OCI-LY3 (cell line): Measurements from ENCODE around the gene CD151.

Source experiments
- H2AFZ ChIP-seq: fragments of 200-600, 300-600 bp; shearing (Covaris generic); 2 replicates; pipeline ENCODE4 v1.6.0; 2014; ENCODE audit warnings: antibody characterized with exemption, low read depth, low read length
- H3K27ac ChIP-seq: fragments of 200-600, 300-600 bp; sonication (generic); 2 replicates; pipeline ENCODE4 v1.5.1; 2014; ENCODE audit warnings: mild to moderate bottlenecking, low read length, moderate library complexity, mixed read lengths
- H3K27me3 ChIP-seq: fragments of 200-600, 300-600 bp; sonication (generic); 2 replicates; pipeline ENCODE4 v1.6.1; 2014; ENCODE audit warnings: low read depth, low read length, mixed read lengths
- H3K36me3 ChIP-seq: fragments of 200-600, 300-600 bp; sonication (generic); replicated peaks from 2 replicates; pipeline ENCODE3; 2014; ENCODE audit warnings: low read depth, low read length, mixed read lengths
- H3K4me1 ChIP-seq: fragments of 300-600, 200-600 bp; sonication (generic); 2 replicates; pipeline ENCODE4 v1.6.1; 2014; ENCODE audit warnings: low read length, mixed read lengths
- H3K4me2 ChIP-seq: fragments of 200-600, 300-600 bp; sonication (generic); 2 replicates; pipeline ENCODE4 v1.6.1; 2014; ENCODE audit warnings: low read length, mixed read lengths
- H3K4me3 ChIP-seq: fragments of 300-600, 200-600 bp; sonication (generic); 2 replicates; pipeline ENCODE4 v1.5.1; 2014; ENCODE audit warnings: antibody characterized with exemption, mild to moderate bottlenecking, low read length, moderate library complexity
- H3K79me2 ChIP-seq: fragments of 300-600, 200-600 bp; shearing (Covaris generic); 2 replicates; pipeline ENCODE4 v1.6.1; 2014; ENCODE audit warnings: mild to moderate bottlenecking, low read length, mixed read lengths
- H3K9ac ChIP-seq: fragments of 300-600, 200-600 bp; shearing (Covaris generic); 2 replicates; pipeline ENCODE4 v1.6.0; 2014; ENCODE audit warnings: mild to moderate bottlenecking, low read length, moderate library complexity
- H3K9me3 ChIP-seq: fragments of 200-600, 300-600 bp; shearing (Covaris generic); 2 replicates; pipeline ENCODE4 v1.6.1; 2014; ENCODE audit warnings: low read length, mixed read lengths; ENCODE audit not compliant: insufficient read depth
- H4K20me1 ChIP-seq: fragments of 200-600, 300-600 bp; sonication (generic); 2 replicates; pipeline ENCODE4 v1.6.1; 2016; ENCODE audit warnings: low read length, mixed read lengths; ENCODE audit not compliant: insufficient read depth
- CTCF ChIP-seq: fragments of 200-600, 300-600 bp; sonication (generic); IDR thresholded peaks from 2 replicates; pipeline ENCODE4 v1.5.1; 2014; ENCODE audit warnings: antibody characterized with exemption, low read length, low read depth
- EZH2phosphoT487 ChIP-seq: fragments of 200-600 bp; shearing (Covaris generic); IDR thresholded peaks from 2 replicates; pipeline ENCODE4 v1.6.1; 2018; ENCODE audit warnings: antibody characterized with exemption, mixed run types, low read depth

Gene CD151

DNA sequence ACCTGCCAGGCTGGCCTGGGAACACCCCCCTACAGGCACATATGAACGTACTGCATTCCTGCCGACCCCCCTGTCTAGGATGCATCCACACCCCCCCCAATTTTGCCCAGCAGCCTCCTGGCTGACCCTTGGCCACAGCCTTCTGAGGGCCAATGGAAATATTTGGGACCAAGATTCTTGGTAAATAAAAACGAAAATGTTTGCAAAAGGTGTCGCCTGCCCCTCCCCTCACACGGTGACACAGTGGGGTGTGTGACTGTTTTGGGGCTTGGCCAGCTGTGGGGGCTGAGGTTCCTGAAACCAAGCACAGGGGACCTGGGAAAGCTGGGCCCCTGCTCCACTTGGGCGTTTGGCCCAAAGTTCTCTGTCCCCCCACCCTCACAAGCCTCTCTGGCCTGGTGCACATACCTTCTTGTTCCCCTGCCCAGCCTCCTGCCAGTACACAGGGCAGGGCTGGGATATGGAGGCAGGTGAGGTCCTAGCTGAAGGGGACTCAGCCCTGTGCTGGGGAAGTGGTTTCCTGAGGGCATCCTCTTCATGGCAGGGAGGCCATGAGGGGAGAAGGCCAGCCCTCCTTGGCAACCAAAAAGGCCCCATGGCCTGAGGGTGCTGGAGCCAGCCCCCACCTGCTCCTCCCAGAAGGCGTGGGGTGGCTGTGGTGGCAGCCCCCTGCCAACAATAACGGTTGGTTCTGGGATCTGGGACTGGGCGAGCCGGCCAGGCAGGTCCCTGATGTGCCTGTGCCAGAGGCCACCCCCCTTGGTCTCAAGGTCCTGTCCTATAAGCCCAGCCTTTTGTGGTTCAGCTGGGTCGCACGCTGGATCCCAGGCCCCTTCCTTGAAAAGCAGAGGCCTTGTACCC lies 7.2 kb upstream of the CD151 start:
- Histone ChIP-seq H3K4me2 (peak overlapping the region; percentile 92), H3K27ac (no peak overlapping the region), H3K9ac (peak overlapping the region; percentile 76; the same call in 1 of the 2 replicates), H3K4me3 (peak overlapping the region; percentile 81), H4K20me1 (peaks cover 11% of the 10 kb centered on the region), H3K79me2 (peaks cover 5% of the 10 kb centered on the region; the same call in 1 of the 2 replicates), H2AFZ (no peak overlapping the region), H3K27me3 (no peaks in the 10 kb centered on the region), H3K9me3 (no peaks in the 10 kb centered on the region), H3K4me1 (peaks cover 39% of the 10 kb centered on the region), H3K36me3 (peaks cover 11% of the 10 kb centered on the region)
- TF ChIP-seq CTCF (no peak), EZH2phosphoT487 (no peak)

GRCh38 chr11:826227-826621 lies 6.5 kb upstream of the CD151 start:
- H3K4me2 ChIP-seq = peak overlapping the region; percentile 92
- H3K4me3 ChIP-seq = peak overlapping the region; percentile 81
- H3K27ac ChIP-seq = peak overlapping the region; percentile 51; the same call in 1 of the 2 replicates

DNA sequence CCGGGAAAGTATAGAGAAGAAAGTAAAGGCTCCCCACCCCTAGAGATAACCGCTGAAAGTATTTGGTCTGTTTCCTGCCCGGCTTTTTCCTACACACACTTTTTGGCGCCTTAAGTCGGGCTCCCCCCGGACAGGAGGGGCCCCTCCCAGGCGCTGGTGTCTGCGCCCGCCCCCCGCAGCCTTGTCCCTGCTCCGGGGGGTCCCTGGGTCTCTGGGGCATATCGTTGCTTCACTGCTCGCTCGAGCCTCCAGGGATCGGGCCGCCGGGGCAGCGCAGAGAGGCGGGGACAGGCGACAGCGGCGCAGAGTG lies 6.0 kb upstream of the CD151 start:
- no peaks in the 10 kb centered on the region for H4K20me1 ChIP-seq
- H3K4me3 ChIP-seq = peak overlapping the region; percentile 81
- H3K27me3 ChIP-seq = no peaks in the 10 kb centered on the region
- H3K79me2 ChIP-seq = no peaks in the 10 kb centered on the region
- no peaks in the 10 kb centered on the region for H3K9me3 ChIP-seq
- H3K4me1 ChIP-seq = peaks cover 35% of the 10 kb centered on the region
- no peak for TF ChIP-seq EZH2phosphoT487
- no peak for TF ChIP-seq CTCF
- peak overlapping the region; percentile 92 for H3K4me2 ChIP-seq
- no peak overlapping the region for H2AFZ ChIP-seq
- peak overlapping the region; percentile 76 for H3K9ac ChIP-seq
- peak overlapping the region; percentile 51 for H3K27ac ChIP-seq
- peaks cover 9% of the 10 kb centered on the region for H3K36me3 ChIP-seq

More at GRCh38 chr11:826227-826621, 6.5 kb upstream of the CD151 start:
- peaks cover 4% of the 10 kb centered on the region for H4K20me1 ChIP-seq
- no peaks in the 10 kb centered on the region for H3K27me3 ChIP-seq
- no peaks in the 10 kb centered on the region for H3K79me2 ChIP-seq
- no peak overlapping the region for H2AFZ ChIP-seq
- peaks cover 11% of the 10 kb centered on the region for H3K36me3 ChIP-seq
- H3K9me3 ChIP-seq = no peaks in the 10 kb centered on the region
- H3K4me1 ChIP-seq = peaks cover 34% of the 10 kb centered on the region
- TF ChIP-seq EZH2phosphoT487 (no peak), CTCF (no peak)
- peak overlapping the region; percentile 76; the same call in 1 of the 2 replicates for H3K9ac ChIP-seq

GRCh38 chr11:827146-827896 lies 5.4 kb upstream of the CD151 start:
- Histone ChIP-seq H3K9me3 (no peaks in the 10 kb centered on the region), H3K9ac (peak overlapping the region; percentile 76), H3K4me3 (peak overlapping the region; percentile 81), H3K36me3 (peaks cover 9% of the 10 kb centered on the region), H2AFZ (no peak overlapping the region), H3K79me2 (no peaks in the 10 kb centered on the region), H3K4me1 (peaks cover 41% of the 10 kb centered on the region), H3K27me3 (no peaks in the 10 kb centered on the region), H3K4me2 (peak overlapping the region; percentile 92), H3K27ac (peak overlapping the region; percentile 51), H4K20me1 (no peaks in the 10 kb centered on the region)
- TF ChIP-seq CTCF (no peak), EZH2phosphoT487 (no peak)
